Brain pericyte (primary cell): ENCODE results near the gene CHCHD3.
"Not testable (repeated sequence)": the region's sequence is repeated elsewhere in the genome, so short reads cannot be mapped to it uniquely, and the experiment has no call there.

Source experiments
- DNase-seq: peaks from one replicate; pipeline ENCODE4 v3.0.0-alpha.2; 2012; ENCODE audit warnings: low read depth, low spot score

Gene CHCHD3

GRCh38 chr7:132904209-132904608, 177.7 kb downstream of the CHCHD3 start:
- no peak for DNase-seq

DNA sequence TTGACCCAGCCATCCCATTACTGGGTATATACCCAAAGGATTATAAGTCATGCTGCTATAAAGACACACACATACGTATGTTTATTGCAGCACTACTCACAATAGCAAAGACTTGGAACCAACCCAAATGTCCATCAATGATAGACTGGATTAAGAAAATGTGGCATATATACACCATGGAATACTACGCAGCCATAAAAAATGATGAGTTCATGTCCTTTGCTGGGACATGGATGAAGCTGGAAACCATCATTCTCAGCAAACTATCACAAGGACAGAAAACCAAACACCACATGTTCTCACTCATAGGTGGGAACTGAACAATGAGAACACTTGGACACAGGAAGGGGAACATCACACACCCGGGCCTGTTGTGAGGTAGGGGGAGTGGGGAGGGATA, 179.6 kb downstream of the CHCHD3 start:
- not testable (repeated sequence) for DNase-seq

- DNase-seq = no peak
These were observed 180.6 kb downstream of the CHCHD3 start for GRCh38 chr7:132901241-132901640.

GRCh38 chr7:132899833-132900232, 182.1 kb downstream of the CHCHD3 start:
- no peak for DNase-seq

GRCh38 chr7:132898641-132899175, 183.2 kb downstream of the CHCHD3 start:
- DNase-seq = not testable (repeated sequence)

GRCh38 chr7:132897093-132897687, 184.7 kb downstream of the CHCHD3 start:
- no peak for DNase-seq

DNA sequence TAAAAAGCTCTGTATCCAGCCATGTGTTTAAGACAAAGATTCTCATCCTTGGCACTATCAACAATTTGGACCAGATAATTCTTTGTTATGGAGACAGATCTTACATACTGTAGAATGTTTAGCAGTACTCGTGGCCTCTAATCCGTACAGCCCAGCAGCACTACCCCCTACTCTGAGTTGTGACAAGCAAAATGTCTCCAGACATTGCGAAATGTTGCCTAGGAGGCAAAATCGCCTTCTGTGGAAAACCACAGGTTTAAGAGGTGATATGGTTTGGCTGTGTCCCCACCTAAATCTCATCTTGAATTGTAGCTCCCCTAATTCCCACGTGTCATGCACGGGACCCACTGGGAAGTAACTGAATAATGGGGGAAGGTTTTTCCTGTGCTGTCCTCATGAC, 186.7 kb downstream of the CHCHD3 start:
- DNase-seq = no peak

DNA sequence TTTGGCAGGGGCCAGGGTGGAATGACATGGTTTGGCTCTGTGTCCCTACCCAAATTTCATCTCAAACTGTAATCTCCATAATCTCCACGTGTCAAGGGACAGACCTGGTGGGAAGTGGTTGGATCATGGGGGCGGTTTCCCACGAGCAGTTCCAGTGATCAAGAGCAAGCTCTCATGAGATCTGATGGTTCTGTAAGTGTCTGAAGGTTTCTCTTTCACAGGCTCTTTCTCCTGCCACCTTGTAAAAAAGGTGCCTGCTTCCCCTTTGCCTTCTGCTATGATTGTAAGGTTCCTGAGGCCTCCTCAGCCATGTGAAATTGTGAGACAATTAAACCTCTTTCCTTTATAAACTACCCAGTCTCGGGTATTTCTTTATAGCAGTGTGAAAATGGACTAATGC, 188.3 kb downstream of the CHCHD3 start:
- DNase-seq = no peak

DNA sequence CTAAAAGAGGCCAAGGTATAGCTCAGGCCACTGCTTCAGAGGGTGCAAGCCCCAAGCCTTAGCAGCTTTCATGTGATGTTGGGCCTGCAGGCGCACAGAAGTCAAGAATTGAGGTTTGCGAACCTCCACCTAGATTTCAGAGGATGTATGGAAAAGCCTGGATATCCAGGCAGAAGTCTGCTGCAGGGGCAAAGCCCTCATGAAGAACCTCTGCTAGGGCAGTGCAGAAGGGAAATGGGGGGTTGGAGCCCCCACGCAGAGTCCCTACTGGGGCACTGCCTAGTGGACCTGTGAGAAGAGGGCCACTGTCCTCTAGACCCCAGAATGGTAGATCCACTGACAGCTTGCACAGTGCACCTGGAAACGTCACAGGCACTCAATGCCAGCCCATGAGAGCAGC, 189.1 kb downstream of the CHCHD3 start:
- DNase-seq = not testable (repeated sequence)

DNA sequence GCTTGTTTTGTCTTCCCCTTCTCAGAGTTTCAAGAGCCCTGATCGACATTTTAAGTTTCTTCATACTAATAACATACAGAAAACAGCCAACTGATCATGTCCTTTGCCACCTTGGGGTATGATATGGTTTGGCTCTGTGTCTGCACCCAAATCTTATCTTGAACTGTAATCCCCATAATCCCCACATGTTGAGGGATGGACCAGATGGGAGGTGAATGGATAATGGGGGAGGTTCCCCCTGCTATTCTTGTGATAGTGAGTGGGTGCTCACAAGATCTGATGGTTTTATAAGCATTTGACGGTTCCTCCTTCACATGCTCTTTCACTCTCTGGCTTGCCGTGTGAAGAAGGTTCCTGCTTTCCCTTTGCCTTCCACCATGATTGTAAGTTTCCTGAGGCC, 190.3 kb downstream of the CHCHD3 start:
- no peak for DNase-seq

DNA sequence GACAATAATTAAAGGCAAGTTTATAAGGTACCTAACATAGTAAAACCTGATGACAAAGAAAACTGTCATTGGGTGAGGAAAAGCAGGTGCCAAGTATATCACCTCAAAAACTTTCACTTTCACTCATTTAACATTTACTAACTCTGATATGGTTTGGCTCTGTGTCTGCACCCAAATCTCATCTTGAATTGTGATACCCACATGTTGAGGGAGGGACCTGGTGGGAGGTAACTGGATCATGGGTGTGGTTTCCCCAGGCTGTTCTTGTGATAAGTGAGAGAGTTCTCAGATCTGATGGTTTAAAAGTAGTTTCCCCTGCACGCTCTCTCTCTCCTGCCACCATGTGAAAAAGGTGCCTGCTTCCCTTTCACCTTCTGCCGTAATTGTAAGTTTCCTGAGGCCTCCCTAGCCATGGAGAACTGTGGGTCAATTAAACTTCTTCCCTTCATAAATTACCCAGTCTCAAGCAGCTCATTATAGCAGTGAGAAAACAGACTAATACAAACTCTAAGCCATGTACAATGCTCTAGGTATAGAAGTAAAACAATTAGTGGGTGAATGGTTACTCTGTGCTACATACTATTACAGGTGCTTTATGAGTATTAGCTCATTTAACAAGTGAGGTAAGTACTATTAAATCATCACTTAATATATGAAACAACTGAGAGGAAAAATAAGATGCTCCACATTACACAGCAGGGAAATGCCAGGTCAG, 199.0 kb downstream of the CHCHD3 start:
- no peak for DNase-seq

DNA sequence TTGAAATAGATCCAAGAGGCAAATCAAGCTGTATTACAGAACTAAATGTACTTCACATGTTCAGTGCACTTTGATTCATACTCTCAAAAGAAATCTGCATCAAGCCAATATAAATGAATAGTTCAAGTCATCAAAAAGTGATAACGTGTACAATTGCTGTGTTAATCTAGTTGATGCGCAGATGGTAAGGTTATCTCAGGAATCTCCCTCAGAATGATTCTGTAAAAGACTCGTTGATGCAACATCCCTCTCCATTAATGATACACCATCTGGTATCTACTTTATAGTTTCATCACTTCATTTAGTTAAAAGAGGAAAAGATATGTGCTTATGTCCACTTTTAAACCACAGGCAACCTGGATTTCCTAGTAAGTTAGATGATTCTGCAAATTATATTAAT, 200.6 kb downstream of the CHCHD3 start:
- no peak for DNase-seq

DNA sequence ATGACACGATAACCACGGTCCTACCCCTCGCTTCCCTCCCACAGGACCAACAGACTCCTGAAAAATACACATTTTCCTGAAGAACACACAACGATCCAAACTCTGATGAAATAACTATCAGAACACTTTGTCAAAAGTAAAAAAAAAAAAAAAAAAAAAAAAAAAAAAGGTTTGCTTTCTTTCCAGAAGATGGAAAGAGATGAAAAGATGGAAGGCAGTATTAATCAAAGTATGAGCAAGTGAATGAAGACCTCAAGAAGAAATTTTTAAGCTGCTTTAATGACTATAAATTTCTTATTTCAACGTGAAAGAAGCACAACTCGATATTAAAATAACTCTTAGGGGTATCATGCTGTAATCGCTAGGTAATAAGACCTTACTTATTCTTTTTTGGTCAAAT, 202.3 kb downstream of the CHCHD3 start:
- no peak for DNase-seq

GRCh38 chr7:132878204-132878919, 203.5 kb downstream of the CHCHD3 start:
- no peak for DNase-seq

DNA sequence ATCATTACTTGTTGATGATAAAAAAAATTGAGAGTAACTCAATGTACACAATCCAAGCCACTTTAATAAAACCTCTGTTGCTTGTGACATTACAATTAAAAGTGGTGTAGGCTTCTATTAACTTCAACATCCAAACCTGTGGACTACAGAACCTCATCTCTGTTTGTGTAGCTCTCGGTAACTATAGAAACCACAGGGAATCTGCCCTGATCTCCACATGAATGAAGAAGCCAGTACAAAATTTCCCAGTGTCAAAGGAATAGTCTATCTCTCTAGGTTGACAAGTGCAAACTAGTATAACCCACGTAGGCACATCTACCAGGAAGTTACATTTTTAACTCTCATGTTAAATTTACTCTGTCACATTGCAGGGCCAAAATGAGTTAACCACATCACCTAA, 204.3 kb downstream of the CHCHD3 start:
- DNase-seq = no peak

DNA sequence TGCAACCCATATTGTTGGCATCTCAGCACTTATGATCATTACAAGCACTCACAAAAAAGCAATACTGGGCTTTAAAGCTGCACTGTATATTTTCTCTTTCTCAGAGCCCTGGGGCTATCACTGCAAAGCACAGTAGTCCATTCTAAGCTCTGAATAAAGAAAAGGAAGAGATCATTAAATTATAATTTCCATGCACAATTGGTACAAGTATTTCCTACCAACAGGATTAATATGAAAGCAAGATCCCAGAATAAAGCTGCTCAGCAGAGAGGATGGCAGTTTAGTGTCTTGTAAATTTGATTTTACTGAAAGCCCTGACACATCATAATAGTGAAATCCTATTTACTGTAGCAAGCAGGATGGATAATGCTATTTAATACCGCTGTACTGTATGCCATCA, 205.3 kb downstream of the CHCHD3 start:
- DNase-seq = no peak

GRCh38 chr7:132872034-132872433, 209.9 kb downstream of the CHCHD3 start:
- DNase-seq = no peak

DNA sequence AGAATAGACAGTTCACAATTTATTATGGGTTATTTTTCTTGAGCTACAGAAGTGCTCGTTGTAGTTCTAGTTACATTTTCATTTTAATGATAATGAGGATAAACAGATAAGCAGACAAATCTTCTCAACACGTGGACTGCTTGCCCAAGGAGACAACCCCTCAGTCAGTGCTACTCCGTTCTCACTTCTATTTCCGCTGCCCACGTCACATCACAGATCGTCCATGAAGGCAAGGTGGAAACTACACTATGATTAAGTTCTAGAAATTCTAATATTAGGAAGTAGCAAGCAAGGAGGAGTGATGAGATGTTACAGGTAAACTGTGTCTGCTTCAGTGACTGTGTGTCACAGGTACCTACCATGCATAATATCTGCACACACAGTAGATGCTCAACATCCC, 210.5 kb downstream of the CHCHD3 start:
- DNase-seq = no peak

DNA sequence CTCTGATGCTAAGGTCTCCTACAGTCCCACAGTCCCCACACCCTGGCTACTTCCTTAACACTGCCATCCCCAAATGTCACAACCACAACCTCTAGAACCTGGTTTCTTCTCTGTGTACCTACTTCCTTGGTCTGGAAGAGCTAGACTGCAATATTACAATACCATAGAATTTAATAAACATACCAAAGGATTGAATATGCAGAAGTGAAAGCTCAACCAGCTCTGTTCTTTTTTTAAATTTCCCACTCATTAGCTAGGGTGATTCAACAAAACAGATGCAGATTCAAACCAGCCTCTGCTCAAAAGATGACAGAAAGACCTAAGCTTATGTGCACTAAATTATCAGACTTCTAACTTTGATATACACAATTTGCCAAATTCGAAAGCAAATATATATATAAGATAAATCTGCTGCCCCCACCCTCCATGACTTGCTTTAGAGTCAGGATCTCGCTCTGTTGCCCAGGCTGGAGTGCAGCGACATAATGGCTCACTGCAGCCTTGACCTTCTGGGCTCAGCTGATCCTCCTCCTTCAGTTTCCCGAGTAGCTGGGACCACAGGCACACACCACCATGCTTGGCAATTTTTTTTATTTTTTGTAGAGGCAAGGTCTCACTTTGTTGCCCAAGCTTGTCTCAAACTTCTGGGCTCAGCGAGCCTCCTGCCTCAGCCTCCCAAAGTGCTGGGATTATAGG, 212.6 kb downstream of the CHCHD3 start:
- DNase-seq = no peak

GRCh38 chr7:132866551-132866950, 215.3 kb downstream of the CHCHD3 start:
- DNase-seq = no peak

GRCh38 chr7:132866144-132866531, 215.8 kb downstream of the CHCHD3 start:
- DNase-seq = no peak
